GM12878 (cell line): ENCODE data around the gene DEPDC1B.

Experiments
- HDAC2 ChIP-seq: fragments of 200-600 bp; sonication (generic); IDR thresholded peaks from 2 replicates; pipeline ENCODE4 v1.6.1; 2017
- JUNB ChIP-seq: IDR thresholded peaks from 2 replicates; pipeline ENCODE4 v1.6.1; 2016; ENCODE audit warnings: antibody characterized with exemption, mild to moderate bottlenecking
- NBN ChIP-seq: fragments of 450-650 bp; IDR thresholded peaks from 2 replicates; pipeline ENCODE4 v1.6.1; 2016
- SMARCA5 ChIP-seq: fragments of 450-650 bp; IDR thresholded peaks from 2 replicates; pipeline ENCODE4 v1.6.1; 2017; ENCODE audit warnings: mild to moderate bottlenecking
- TF ChIP-seq, protein P1 (sequence below), 3 experiments: IDR thresholded peaks in 2 of 3; conservative IDR thresholded peaks in 1 of 3; 2 replicates each; pipeline ENCODE4 v1.5.1; 2011; ENCODE audit warnings: low read depth in 3 of 3, low read length in 3 of 3, mild to moderate bottlenecking in 3 of 3, control low read depth in 2 of 3, moderate library complexity in 2 of 3, inconsistent platforms in 1 of 3, mixed read lengths in 1 of 3; ENCODE audit not compliant: control insufficient read depth in 2 of 3, insufficient read depth in 1 of 3; ENCODE audit errors: extremely low read depth in 1 of 3

DNA sequence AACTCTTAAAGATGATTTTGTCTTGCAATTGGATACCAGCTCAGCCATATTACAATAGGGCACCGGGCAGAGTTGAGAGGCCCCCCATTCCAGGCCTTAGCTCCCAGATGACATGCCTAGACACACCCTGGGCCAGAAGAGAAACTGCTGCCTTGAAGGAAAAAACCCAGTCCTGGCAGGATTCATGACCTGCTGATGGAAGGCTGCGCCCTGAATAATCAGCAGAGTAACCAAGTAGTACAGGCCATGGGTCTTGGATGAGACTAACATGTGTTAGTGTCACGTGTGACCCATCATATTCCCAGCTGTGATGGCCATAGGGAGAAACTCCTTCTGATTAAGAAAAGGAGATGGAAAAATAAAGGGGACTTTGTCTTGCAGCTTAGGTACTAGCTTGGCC is 39.0 kb upstream of the DEPDC1B start:
- TF ChIP-seq JUNB (no peak), SMARCA5 (no peak), HDAC2 (no peak), NBN (no peak)
- TF ChIP-seq, protein P1, sequence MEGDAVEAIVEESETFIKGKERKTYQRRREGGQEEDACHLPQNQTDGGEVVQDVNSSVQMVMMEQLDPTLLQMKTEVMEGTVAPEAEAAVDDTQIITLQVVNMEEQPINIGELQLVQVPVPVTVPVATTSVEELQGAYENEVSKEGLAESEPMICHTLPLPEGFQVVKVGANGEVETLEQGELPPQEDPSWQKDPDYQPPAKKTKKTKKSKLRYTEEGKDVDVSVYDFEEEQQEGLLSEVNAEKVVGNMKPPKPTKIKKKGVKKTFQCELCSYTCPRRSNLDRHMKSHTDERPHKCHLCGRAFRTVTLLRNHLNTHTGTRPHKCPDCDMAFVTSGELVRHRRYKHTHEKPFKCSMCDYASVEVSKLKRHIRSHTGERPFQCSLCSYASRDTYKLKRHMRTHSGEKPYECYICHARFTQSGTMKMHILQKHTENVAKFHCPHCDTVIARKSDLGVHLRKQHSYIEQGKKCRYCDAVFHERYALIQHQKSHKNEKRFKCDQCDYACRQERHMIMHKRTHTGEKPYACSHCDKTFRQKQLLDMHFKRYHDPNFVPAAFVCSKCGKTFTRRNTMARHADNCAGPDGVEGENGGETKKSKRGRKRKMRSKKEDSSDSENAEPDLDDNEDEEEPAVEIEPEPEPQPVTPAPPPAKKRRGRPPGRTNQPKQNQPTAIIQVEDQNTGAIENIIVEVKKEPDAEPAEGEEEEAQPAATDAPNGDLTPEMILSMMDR (IDR thresholded peaks at IDR 0.05 in 2 of 3, conservative IDR thresholded peaks at IDR 0.05 in 1 of 3; ENCODE audit: control insufficient read depth in 2 of 3, extremely low read depth in 1 of 3, insufficient read depth in 1 of 3, low read depth in 3 of 3, low read length in 3 of 3) = no peak
